Measurements from ENCODE around the gene FOXK1.

FOXK1 gene

DNA sequence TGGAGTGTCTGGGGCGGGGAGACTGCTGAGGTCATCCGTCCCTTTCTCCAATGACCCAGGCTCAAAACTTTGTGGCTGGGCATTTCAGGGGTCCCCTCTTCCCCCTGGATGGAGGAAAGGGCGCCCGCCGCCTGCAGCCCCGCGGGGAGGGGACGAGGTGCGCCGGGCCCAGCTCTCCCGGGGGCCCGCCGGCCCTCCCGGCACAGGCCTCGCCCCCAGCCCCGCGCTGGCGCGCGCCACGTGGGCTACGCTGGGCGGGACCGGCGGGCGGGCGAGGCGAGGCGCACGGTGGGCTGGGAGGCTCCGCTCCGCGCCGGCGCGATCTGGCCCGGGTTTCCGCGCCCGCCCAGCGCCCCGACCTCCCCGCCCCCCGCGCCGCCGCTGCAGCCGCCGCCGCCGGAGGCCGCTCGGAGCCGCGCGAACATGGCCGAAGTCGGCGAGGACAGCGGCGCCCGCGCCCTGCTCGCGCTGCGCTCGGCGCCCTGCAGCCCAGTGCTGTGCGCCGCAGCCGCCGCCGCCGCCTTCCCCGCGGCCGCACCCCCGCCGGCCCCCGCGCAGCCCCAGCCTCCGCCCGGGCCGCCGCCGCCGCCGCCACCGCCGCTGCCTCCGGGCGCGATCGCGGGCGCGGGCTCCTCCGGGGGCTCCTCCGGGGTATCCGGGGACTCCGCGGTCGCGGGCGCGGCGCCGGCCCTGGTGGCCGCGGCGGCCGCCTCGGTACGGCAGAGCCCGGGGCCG is at the start of gene FOXK1:
TSS of gene FOXK1 (plus strand) at position 410 of the 735 bp plus-strand sequence. CDS start at position 424, 14 bp downstream.
- Histone ChIP-seq H3K27me3 (ENCODE audit: insufficient read depth, low read depth, severe bottlenecking) (no peaks in the 10 kb centered on the region), H3K4me3 (ENCODE audit: low read depth, low read length) (peak within 1 kb of the TSS; percentile 89)
- peak; percentile 62 for DNase-seq

DNA sequence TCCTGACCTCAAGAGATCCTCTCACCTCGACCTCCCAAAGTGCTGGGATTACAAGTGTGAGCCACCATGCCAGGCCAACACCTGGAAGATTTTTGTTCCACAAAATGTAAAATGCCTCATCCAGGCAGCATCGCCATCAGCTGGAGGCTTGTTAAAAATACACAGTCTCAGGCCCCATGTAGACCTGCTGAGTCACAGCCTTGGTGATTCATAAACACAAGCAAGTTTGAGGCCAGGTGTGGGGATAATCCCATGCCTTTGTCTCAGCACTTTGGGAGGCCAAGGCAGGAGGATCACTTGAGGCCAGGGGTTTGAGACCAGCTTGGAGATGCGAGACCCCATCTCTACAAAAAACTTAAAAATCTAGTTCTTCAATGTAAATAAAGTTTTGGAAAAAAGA is 49.1 kb upstream of the FOXK1 start:
- Histone ChIP-seq H3K9me3 (ENCODE audit: severe bottlenecking) (no peaks in the 10 kb centered on the region), H3K27ac (no peak overlapping the region), H3K27me3 (ENCODE audit: insufficient read depth, low read depth, severe bottlenecking) (no peaks in the 10 kb centered on the region), H3K4me3 (ENCODE audit: low read depth, low read length) (no peak overlapping the region), H3K36me3 (no peaks in the 10 kb centered on the region)
- no peak for TF ChIP-seq CTCF (IDR thresholded peaks at IDR 0.05; ENCODE audit: low read depth, low read length)
- no peak for DNase-seq

More for the DNA sequence above, at the start of gene FOXK1:
- Histone ChIP-seq H3K9me3 (ENCODE audit: severe bottlenecking) (peaks cover 2% of the 10 kb centered on the region), H3K27ac (peak within 1 kb of the TSS; percentile 73), H3K36me3 (peaks cover 10% of the 10 kb centered on the region)
- no peak for TF ChIP-seq CTCF (IDR thresholded peaks at IDR 0.05; ENCODE audit: low read depth, low read length)

- Histone ChIP-seq H3K9me3 (ENCODE audit: severe bottlenecking) (no peaks in the 10 kb centered on the region), H3K4me3 (ENCODE audit: low read depth, low read length) (no peak overlapping the region), H3K27ac (no peak overlapping the region), H3K27me3 (ENCODE audit: insufficient read depth, low read depth, severe bottlenecking) (no peaks in the 10 kb centered on the region), H3K36me3 (no peaks in the 10 kb centered on the region)
- DNase-seq = no peak
- TF ChIP-seq CTCF (IDR thresholded peaks at IDR 0.05; ENCODE audit: low read depth, low read length) = no peak
Measured at GRCh38 chr7:4634166-4634565, 47.9 kb upstream of the FOXK1 start.

DNA sequence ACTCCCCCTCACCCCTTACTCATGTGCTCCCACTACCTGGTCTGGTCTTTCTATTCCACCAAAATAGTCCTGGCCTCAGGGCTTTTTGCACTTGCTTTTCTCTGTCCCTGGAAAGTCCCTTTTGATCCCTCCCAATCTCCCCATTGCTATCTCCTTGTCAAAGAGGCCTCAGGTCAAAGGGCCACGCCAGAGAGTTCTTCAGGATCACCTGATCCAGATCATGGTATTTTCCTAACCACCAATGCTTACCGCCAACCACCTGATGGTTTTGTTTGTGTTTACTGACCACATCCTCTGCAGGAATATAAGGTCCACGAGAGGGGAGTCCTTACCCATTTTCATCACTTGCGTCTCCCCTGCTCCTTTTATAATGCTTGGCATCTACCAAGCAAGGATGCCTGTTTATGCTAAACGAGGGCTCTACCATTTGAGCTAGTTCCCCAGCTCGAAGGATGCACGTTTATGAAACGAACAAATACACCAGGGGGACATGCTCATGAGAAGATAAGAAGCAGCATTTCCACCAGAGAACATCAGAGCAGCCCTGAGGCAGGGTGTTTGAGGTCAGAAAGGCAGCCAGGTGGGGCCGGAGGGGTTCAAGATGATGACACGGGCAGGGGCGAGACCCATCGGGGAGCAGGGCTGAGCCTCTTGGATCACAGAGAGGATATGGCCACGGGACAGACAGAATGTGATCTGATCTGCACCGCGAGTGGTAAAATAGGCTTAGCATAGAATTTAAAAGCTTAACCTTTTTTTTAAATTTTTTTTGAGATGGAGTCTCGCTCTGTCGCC is 43.1 kb upstream of the FOXK1 start:
- no peaks in the 10 kb centered on the region for H3K27me3 ChIP-seq (ENCODE audit: insufficient read depth, low read depth, severe bottlenecking)
- H3K36me3 ChIP-seq = no peaks in the 10 kb centered on the region
- H3K4me3 ChIP-seq (ENCODE audit: low read depth, low read length) = no peak overlapping the region
- no peaks in the 10 kb centered on the region for H3K9me3 ChIP-seq (ENCODE audit: severe bottlenecking)
- H3K27ac ChIP-seq = no peak overlapping the region
- DNase-seq = no peak
- no peak for TF ChIP-seq CTCF (IDR thresholded peaks at IDR 0.05; ENCODE audit: low read depth, low read length)

- DNase-seq = no peak
- no peaks in the 10 kb centered on the region for H3K36me3 ChIP-seq
- peak overlapping the region; percentile 68 for H3K27ac ChIP-seq
- H3K27me3 ChIP-seq (ENCODE audit: insufficient read depth, low read depth, severe bottlenecking) = no peaks in the 10 kb centered on the region
- 0 out of 2 replicates have a peak, but pooled peaks have one; percentile 3 for TF ChIP-seq CTCF (IDR thresholded peaks at IDR 0.05; ENCODE audit: low read depth, low read length)
- no peaks in the 10 kb centered on the region for H3K9me3 ChIP-seq (ENCODE audit: severe bottlenecking)
- H3K4me3 ChIP-seq (ENCODE audit: low read depth, low read length) = peak overlapping the region; percentile 49
Measured at GRCh38 chr7:4641091-4641666, 40.9 kb upstream of the FOXK1 start.
